ENCODE measurements around the gene ZFYVE9.

DNA sequence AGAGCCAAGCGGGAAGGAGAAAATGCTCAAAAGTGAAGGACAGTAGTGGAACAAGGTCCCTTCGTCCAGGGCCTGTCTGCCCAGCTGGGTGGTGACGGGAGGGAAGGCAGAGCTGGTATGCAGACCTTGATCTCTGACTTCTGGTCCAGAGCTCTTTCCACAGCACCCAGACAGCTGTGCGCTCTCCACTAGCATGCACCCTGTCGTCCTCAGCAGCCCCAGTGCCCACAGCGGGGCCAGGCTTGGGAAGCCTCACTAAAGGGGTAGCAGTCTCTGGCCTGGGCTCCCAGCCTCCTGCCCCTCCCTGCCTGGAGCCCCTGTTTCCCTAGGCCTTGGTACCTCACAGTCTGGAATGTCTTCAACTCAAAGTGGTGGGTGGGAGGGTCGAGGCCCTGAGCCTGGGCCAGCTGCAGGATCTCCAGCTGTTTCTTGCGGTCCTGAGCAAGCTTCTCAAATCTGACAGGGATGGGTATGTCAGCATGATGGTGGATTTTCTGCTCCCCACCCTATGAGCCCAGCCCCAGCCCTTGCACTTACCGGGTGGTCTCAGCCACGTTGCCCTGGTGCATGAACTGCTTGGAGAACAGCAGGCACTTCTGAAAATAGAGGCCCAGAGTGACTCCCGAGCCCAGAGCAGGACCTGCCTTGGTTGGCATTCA lies 214.1 kb downstream of the ZFYVE9 start:
- TF ChIP-seq, protein P1, sequence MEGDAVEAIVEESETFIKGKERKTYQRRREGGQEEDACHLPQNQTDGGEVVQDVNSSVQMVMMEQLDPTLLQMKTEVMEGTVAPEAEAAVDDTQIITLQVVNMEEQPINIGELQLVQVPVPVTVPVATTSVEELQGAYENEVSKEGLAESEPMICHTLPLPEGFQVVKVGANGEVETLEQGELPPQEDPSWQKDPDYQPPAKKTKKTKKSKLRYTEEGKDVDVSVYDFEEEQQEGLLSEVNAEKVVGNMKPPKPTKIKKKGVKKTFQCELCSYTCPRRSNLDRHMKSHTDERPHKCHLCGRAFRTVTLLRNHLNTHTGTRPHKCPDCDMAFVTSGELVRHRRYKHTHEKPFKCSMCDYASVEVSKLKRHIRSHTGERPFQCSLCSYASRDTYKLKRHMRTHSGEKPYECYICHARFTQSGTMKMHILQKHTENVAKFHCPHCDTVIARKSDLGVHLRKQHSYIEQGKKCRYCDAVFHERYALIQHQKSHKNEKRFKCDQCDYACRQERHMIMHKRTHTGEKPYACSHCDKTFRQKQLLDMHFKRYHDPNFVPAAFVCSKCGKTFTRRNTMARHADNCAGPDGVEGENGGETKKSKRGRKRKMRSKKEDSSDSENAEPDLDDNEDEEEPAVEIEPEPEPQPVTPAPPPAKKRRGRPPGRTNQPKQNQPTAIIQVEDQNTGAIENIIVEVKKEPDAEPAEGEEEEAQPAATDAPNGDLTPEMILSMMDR (IDR thresholded peaks at IDR 0.05), result no peak
- no peak for TF ChIP-seq POLR2A (IDR thresholded peaks at IDR 0.05)

Data from adrenal gland (tissue), 5 donors.